Right lobe of liver (tissue), 4 donors: Measurements from ENCODE around the gene PIK3R4.

ENCODE experiments used
- CTCF ChIP-seq, 4 donors: fragments of 200-600 bp in 3 of 4; fragments of 450-650 bp in 1 of 4; IDR thresholded peaks; one replicate each; pipeline versions ENCODE4 v1.5.1 to v1.8.0; 2016 to 2022; ENCODE audit warnings: antibody characterized with exemption in 4 of 4, mild to moderate bottlenecking in 2 of 4
- POLR2A ChIP-seq: fragments of 450-650 bp; IDR thresholded peaks from one replicate; pipeline ENCODE4 v1.6.1; 2017; ENCODE audit warnings: antibody characterized with exemption, mild to moderate bottlenecking
- donor health status: DM: no; HTN: no; CAD: no.
- donor health status: DM: no; HTN: no; CAD: no.
- donor health status: DM: no; HTN: yes; CAD: no.

DNA sequence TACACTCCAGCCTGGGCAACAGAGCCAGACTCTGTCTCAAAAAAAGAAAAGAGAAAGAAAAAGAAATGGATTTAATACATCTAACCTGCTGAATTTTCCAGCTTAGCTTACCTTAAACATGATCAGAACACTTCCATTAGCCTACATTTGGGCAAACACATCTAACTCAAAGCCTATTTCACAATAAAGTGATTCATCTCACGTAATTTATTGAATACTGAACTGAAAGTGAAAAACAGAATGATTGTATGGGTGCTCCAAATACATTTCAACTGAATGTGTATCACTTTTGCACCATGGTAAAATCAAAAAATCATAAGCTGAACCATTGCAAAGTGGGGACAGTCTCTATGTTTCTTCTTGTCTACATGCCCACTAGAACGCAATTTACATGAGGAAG is 9.0 kb downstream of the PIK3R4 start:
- TF ChIP-seq CTCF (IDR thresholded peaks at IDR 0.05) (no peak), POLR2A (no peak)
